Measurements from ENCODE around the gene ARHGAP36. TPM values are rescaled to one million over a fixed set of nuclear protein-coding genes. Genes with fewer than 3 reads are reported as not detected.

ARHGAP36 gene
- total and polyA plus RNA-seq, 2 of the 8 experiments (the other 6 are each of a cell fraction or from before 2014, with no cell fraction given), result 0.32 to 0.38 TPM

- TF ChIP-seq MAX (IDR thresholded peaks at IDR 0.05), result no peak
Observed at GRCh38 chrX:131061306-131061705, 3.2 kb downstream of the ARHGAP36 start (continued).
